Activated B cell treated with CpG ODN at 0.5 μM for 24 hours (primary cell): Measurements from ENCODE around the gene WDR62. TPM values are rescaled to one million over a fixed set of nuclear protein-coding genes. Genes with fewer than 3 reads are reported as not detected.

Source experiments
- ATAC-seq: fragments of 200-7000 bp; cut with Tn5 transposase; one replicate; pipeline ENCODE4 v1.10.0; 2021; ENCODE audit warnings: low read depth, mild to moderate bottlenecking, moderate library complexity
- CTCF ChIA-PET: fragments of 350-600 bp; sonication (Branson Sonifier 250); formaldehyde crosslinking; loops from one replicate; lab custom pipeline; 2021; ENCODE audit warnings: antibody characterized with exemption; lab: Charles Lee
- POLR2A ChIA-PET: fragments of 350-600 bp; sonication (Branson Sonifier 250); formaldehyde crosslinking; loops from one replicate; lab custom pipeline; 2021; ENCODE audit warnings: antibody characterized with exemption; lab: Charles Lee
- DNase-seq: peaks from one replicate; pipeline ENCODE4 v3.0.0; 2022
- H3K27ac Mint-ChIP-seq: one replicate; pipeline ENCODE4 v1.8.0; 2020; ENCODE audit warnings: mixed read lengths
- H3K27me3 Mint-ChIP-seq: one replicate; pipeline ENCODE4 v1.8.0; 2021; ENCODE audit warnings: mixed read lengths
- H3K36me3 Mint-ChIP-seq: one replicate; pipeline ENCODE4 v1.8.0; 2021; ENCODE audit warnings: low read depth, mixed read lengths
- H3K4me1 Mint-ChIP-seq: one replicate; pipeline ENCODE4 v1.8.0; 2021; ENCODE audit warnings: mixed read lengths
- H3K4me3 Mint-ChIP-seq: one replicate; pipeline ENCODE4 v1.8.0; 2020; ENCODE audit warnings: mild to moderate bottlenecking, mixed read lengths
- H3K9me3 Mint-ChIP-seq: one replicate; pipeline ENCODE4 v1.8.0; 2020; ENCODE audit warnings: mixed read lengths
- intact Hi-C: fragments of 100-400 bp; cut with micrococcal nuclease; formaldehyde crosslinking; loops from one replicate; pipeline ENCODE4 v1.15.1; 2024
- total RNA-seq: library from RNA; stranded (reverse); gene quantifications from 2 replicates; pipeline ENCODE4 v1.2.3, GENCODE V29; 2022
- TF ChIP-seq, protein P1 (sequence below): fragments of 200-600 bp; IDR thresholded peaks from one replicate; pipeline ENCODE4 v1.8.0; 2022; ENCODE audit warnings: antibody characterized with exemption, mild to moderate bottlenecking

Gene WDR62
- total RNA-seq, 1 donor from 2014 or later = 3.3 TPM

GRCh38 chr19:36081385-36081784 is 26.7 kb downstream of the WDR62 start:
- no peak overlapping the region for H3K4me3 Mint-ChIP-seq
- TF ChIP-seq, protein P1, sequence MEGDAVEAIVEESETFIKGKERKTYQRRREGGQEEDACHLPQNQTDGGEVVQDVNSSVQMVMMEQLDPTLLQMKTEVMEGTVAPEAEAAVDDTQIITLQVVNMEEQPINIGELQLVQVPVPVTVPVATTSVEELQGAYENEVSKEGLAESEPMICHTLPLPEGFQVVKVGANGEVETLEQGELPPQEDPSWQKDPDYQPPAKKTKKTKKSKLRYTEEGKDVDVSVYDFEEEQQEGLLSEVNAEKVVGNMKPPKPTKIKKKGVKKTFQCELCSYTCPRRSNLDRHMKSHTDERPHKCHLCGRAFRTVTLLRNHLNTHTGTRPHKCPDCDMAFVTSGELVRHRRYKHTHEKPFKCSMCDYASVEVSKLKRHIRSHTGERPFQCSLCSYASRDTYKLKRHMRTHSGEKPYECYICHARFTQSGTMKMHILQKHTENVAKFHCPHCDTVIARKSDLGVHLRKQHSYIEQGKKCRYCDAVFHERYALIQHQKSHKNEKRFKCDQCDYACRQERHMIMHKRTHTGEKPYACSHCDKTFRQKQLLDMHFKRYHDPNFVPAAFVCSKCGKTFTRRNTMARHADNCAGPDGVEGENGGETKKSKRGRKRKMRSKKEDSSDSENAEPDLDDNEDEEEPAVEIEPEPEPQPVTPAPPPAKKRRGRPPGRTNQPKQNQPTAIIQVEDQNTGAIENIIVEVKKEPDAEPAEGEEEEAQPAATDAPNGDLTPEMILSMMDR = no peak
- CTCF ChIA-PET = no interaction called here
- POLR2A ChIA-PET = no interaction called here
- H3K4me1 Mint-ChIP-seq = no peaks in the 10 kb centered on the region
- no peak for ATAC-seq
- DNase-seq = no peak
- no peaks in the 10 kb centered on the region for H3K9me3 Mint-ChIP-seq
- peaks cover 2% of the 10 kb centered on the region for H3K36me3 Mint-ChIP-seq
- intact Hi-C loops = no loop called here
- no peaks in the 10 kb centered on the region for H3K27me3 Mint-ChIP-seq
- no peak overlapping the region for H3K27ac Mint-ChIP-seq

GRCh38 chr19:36081894-36082293 is 27.2 kb downstream of the WDR62 start:
- TF ChIP-seq, protein P1 = no peak
- DNase-seq (no peak), ATAC-seq (no peak)
- POLR2A ChIA-PET = no interaction called here
- Mint-ChIP-seq H3K4me1 (no peaks in the 10 kb centered on the region), H3K9me3 (no peaks in the 10 kb centered on the region), H3K4me3 (no peak overlapping the region), H3K36me3 (peaks cover 2% of the 10 kb centered on the region), H3K27ac (no peak overlapping the region), H3K27me3 (no peaks in the 10 kb centered on the region)
- CTCF ChIA-PET = no interaction called here
- intact Hi-C loops = no loop called here

DNA sequence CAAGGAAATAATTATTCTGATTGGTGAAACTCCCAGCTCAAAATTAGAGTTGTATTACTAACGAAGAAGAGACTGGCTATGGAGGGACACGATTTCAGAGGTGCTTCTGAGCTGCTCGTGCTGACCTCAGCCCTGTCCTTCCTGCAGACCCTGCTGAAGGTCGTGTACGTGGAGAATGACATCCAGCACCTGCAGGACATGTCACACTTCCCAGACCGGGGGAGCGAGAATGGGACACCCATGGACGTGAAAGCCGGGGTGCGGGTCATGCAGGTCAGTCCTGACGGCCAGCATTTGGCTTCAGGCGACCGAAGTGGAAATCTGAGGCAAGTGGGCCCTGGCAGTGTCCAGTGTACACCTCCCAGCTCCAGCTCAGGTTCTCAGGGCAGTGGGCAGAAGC is 28.2 kb downstream of the WDR62 start:
- ATAC-seq (no peak), DNase-seq (no peak)
- Mint-ChIP-seq H3K9me3 (no peaks in the 10 kb centered on the region), H3K27ac (no peak overlapping the region), H3K4me1 (no peaks in the 10 kb centered on the region), H3K4me3 (no peak overlapping the region), H3K36me3 (peaks cover 2% of the 10 kb centered on the region), H3K27me3 (no peaks in the 10 kb centered on the region)
- intact Hi-C loops = no loop called here
- TF ChIP-seq, protein P1 = no peak
- POLR2A ChIA-PET = no interaction called here
- CTCF ChIA-PET = no interaction called here

GRCh38 chr19:36084231-36085009 is 29.7 kb downstream of the WDR62 start:
- DNase-seq (no peak), ATAC-seq (no peak)
- H3K27me3 Mint-ChIP-seq = no peaks in the 10 kb centered on the region
- H3K4me3 Mint-ChIP-seq = no peak overlapping the region
- no peaks in the 10 kb centered on the region for H3K4me1 Mint-ChIP-seq
- CTCF ChIA-PET = no interaction called here
- intact Hi-C loops = no loop called here
- TF ChIP-seq, protein P1 = no peak
- H3K27ac Mint-ChIP-seq = no peak overlapping the region
- H3K36me3 Mint-ChIP-seq = peaks cover 2% of the 10 kb centered on the region
- POLR2A ChIA-PET = interaction anchor here (0.8 kb wide), 1 partner anchor 31 kb away, joined by 3 read pairs; the partner anchor contains the start of gene TBCB
- H3K9me3 Mint-ChIP-seq = no peaks in the 10 kb centered on the region

GRCh38 chr19:36086326-36086725 is 31.6 kb downstream of the WDR62 start:
- TF ChIP-seq, protein P1 = no peak
- Mint-ChIP-seq H3K9me3 (no peaks in the 10 kb centered on the region), H3K27ac (no peak overlapping the region), H3K4me1 (no peaks in the 10 kb centered on the region), H3K4me3 (no peak overlapping the region), H3K27me3 (no peaks in the 10 kb centered on the region), H3K36me3 (peaks cover 2% of the 10 kb centered on the region)
- ChIA-PET POLR2A (no interaction called here), CTCF (no interaction called here)
- ATAC-seq (no peak), DNase-seq (no peak)
- intact Hi-C loops = no loop called here
